Stimulated activated CD8-positive, alpha-beta memory T cell treated with anti-CD3 and anti-CD28 coated beads, Interleukin-15, amount 100 ng/mL, for 1 hour (primary cell): Measurements from ENCODE around the gene AQP1.

Experiments
- DNase-seq: peaks from one replicate; pipeline ENCODE4 v3.0.0-alpha.2; 2020; ENCODE audit warnings: low read depth

The AQP1 gene

DNA sequence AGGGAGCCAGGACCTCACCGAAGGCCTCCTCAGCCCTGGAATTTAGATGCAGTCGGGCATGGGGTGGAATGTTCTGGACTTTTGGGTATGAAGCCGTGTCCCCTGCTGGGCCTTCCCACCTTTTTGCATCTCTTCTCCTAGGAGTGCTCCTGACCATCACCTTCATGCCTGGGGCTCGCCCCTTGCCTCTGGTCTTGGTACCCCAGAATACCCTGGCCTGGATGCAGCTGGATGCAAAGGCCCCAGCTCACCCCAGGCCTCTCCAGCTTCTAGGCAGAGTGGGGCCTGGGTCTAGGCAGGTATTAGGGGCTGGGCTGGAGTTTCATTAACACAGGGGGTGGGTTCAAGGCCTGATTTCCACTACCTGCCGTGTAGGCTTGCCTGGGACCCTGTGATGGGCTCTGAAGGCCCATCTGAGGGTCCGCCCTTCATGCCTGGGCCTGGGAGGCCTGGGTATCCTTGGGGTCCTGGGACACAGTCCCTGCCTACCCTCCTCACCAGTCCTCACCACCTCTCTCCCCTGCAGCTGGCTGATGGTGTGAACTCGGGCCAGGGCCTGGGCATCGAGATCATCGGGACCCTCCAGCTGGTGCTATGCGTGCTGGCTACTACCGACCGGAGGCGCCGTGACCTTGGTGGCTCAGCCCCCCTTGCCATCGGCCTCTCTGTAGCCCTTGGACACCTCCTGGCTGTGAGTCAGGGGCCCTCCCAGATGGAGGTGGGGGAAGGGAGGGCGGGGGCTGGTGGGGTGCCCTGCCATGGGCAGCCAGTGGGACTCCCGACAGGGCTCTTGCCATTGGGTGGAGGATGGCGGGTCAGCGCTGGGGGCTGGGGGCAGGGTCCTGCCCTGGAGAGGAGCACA lies 10.1 kb downstream of the AQP1 start:
- no peak for DNase-seq

DNA sequence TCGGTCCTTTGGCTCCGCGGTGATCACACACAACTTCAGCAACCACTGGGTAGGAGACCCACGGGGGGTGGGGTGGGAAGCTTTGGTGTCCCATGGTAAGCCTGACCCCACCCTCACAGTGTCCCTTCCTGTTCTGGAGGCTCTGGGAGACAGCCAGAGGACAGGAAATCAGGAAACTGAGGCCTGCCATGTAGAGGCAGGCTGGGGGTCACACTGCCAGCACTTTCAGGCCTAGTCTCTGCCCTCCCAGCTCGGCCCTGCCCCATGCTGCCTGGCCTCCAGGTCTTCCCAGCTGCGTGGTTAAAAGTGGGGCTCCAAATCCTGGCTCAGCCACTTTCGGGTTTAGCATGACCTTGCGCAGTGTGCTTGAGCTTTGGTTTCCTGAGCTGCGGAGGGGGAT lies 10.9 kb downstream of the AQP1 start:
- no peak for DNase-seq

DNA sequence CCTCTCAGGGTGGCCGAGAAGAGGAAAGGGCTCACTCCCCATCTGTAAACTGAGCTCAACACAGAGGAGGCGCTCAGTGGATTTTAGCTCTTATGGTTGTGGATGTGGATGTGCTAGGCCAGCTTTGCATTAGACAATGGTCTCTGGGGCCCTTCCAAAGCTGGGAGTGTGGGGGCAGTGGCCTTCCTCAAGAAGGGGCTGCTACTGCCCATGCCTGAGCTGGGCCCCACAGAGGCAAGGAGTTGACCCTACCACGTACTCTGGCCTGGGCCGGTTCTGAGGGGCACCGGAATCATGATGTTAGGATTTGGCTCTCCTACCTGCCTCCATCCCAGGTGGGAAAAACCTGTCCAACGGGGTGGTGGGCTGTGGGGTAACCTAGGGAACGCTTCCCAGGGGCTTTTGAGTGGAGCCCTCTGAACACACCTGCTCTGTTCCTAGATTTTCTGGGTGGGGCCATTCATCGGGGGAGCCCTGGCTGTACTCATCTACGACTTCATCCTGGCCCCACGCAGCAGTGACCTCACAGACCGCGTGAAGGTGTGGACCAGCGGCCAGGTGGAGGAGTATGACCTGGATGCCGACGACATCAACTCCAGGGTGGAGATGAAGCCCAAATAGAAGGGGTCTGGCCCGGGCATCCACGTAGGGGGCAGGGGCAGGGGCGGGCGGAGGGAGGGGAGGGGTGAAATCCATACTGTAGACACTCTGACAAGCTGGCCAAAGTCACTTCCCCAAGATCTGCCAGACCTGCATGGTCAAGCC lies 11.5 kb downstream of the AQP1 start:
- no peak for DNase-seq

DNA sequence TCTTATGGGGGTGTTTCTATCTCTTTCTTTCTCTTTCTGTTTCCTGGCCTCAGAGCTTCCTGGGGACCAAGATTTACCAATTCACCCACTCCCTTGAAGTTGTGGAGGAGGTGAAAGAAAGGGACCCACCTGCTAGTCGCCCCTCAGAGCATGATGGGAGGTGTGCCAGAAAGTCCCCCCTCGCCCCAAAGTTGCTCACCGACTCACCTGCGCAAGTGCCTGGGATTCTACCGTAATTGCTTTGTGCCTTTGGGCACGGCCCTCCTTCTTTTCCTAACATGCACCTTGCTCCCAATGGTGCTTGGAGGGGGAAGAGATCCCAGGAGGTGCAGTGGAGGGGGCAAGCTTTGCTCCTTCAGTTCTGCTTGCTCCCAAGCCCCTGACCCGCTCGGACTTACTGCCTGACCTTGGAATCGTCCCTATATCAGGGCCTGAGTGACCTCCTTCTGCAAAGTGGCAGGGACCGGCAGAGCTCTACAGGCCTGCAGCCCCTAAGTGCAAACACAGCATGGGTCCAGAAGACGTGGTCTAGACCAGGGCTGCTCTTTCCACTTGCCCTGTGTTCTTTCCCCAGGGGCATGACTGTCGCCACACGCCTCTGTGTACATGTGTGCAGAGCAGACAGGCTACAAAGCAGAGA lies 12.2 kb downstream of the AQP1 start:
- no peak for DNase-seq

DNA sequence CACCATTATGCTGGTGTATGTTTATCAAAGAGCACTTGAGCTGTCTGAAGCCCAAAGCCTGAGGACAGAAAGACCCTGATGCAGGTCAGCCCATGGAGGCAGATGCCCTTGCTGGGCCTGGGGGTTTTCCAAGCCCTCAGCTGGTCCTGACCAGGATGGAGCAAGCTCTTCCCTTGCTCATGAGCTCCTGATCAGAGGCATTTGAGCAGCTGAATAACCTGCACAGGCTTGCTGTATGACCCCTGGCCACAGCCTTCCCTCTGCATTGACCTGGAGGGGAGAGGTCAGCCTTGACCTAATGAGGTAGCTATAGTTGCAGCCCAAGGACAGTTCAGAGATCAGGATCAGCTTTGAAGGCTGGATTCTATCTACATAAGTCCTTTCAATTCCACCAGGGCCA lies 13.0 kb downstream of the AQP1 start:
- DNase-seq: no peak

DNA sequence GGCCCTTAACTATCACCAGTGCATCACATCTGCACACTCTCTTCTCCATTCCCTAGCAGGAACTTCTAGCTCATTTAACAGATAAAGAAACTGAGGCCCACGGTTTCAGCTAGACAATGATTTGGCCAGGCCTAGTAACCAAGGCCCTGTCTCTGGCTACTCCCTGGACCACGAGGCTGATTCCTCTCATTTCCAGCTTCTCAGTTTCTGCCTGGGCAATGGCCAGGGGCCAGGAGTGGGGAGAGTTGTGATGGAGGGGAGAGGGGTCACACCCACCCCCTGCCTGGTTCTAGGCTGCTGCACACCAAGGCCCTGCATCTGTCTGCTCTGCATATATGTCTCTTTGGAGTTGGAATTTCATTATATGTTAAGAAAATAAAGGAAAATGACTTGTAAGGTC lies 13.5 kb downstream of the AQP1 start:
- no peak for DNase-seq

DNA sequence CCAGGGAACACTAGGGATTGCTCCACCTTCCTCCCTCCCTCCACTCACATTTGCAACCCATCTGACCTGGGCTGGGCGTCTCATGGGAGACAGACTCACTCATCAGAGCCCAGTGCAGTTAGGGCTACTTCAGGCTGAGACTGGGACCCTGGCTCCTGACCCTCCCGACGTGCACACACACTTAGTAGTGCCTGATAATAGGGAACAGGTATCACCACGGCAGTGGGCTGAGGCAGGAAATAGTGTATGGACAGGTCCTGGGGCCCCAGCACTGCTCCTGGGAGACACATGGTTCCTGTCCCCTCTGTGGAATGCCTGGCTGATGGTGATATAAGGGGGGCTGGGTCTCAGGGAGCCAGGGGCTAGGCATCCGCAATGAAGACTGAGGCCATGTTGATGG lies 14.3 kb downstream of the AQP1 start:
- DNase-seq: no peak

DNA sequence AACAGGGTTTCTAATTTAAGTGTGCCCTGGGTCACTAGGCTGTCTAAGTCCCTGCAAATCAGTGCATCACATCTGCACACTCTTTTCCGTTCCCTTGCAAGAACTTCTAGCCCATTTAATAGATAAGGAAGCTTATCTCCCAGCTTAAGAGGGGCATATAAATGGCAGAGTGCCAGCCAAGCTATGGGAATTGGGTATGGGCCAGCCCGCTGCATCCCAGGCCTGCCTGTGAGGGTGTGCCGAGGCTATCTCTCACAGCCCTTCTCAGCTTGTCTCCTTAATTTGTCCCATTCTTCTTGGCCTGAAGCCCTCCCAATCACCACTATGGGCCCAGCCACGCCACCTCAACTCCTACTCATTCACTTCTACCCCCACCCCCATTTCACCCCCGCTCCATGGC lies 14.7 kb downstream of the AQP1 start:
- no peak for DNase-seq

DNA sequence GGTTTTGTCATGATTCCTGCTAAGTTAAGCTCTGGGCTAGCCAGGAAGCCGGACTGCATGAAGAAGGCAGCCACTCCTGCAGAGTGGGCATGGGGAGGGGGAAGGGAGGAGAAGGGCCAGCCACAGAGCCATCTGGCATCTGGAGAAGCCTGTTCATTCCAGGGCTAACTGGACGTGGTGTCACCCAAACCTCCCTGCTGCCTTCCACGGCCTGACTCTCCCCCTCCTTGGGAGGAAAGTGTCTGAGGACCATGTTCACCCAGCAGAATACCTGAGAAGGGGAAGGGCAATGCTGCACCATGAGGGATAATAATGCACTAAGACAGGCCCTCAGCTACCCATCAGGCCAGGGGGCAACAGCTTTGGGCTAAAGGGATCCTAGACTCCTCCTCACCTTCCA lies 15.4 kb downstream of the AQP1 start:
- no peak for DNase-seq

DNA sequence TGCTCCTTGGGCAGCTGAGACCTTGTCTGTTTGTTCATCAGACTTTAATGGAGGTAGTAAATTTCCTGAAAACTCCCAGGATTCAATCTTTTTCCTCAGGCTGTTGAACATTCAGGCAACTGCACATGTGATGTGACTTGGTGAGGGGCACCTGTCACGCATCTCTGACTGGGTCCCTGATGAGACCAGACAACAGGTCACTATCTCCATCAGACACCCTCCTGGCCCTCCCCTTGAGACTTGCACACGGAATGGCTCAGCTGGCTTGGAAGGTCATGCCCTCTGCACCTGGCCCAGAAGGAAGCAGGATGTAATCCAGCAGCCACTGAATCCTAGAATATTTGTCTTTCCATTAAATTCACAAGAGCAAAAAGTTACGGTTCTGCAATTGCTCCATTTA lies 15.9 kb downstream of the AQP1 start:
- DNase-seq: no peak

DNA sequence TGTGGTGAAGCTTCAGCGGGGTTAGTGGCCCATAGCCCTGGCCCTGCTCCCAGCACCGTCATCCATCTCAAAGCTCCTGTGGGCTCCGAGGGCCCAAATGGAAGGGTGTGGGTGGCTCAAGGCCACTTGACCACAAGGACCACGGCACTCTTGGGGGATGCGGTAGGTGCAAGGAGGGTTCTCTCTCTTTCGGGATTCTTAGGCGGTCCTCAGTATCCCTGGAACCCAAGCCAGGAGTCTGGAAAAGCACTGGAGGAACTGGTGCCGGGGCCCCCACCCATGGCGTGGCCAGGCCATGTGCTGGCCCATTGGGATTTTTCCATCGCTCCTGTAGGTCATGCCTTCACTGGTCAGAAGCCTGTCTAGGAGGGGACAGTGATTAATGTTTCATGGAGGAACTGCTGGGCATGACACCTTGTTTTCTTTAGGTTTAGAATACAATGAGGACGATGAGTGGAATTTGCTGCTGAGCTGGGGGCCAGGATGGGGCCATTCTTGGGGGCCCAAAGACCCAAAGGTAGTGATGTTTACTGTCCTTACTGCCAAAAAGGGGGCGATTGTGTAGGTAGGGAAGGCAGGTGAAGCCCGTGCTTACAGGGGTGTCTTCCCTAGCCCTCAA lies 16.7 kb downstream of the AQP1 start:
- DNase-seq: no peak

DNA sequence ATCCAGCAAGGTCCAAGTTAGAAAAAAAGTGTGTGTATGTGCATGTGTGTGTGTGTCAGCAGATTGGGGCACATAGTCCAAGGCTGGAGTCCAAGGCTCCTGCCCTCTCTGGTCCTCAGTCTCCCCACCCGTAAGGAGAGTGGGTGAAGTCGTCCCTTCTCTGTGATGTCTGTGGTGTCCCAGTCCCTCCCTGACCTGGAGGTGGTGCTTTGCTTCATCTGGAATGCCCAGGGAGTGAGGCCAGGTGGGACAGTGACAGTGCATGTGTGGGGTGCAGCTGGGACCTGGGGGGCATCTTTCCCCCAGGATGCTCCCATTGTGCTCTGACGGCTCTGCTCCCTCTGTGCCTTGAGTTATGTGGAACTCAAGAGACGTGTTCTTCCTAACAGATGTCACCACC lies 18.0 kb downstream of the AQP1 start:
- no peak for DNase-seq

DNA sequence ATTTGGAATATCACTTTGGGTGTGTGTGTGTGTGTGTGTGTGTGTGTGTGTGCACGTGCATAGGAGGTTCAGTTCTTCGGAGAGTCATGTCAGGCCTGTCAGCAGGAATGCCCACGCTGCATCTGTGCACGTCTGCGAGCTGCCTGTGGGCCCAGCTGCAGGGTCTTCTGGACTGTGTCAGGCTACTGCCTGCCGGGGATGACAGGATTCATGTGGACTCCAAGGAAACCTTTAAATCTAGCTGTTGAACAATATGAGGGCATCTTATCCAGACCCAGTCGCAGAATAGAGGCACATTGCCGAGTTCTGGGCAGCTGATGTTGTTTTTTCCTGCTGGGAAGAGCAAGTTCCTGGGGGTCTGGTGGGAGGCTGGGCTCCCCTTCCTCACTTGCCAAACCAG lies 19.0 kb downstream of the AQP1 start:
- no peak for DNase-seq

DNA sequence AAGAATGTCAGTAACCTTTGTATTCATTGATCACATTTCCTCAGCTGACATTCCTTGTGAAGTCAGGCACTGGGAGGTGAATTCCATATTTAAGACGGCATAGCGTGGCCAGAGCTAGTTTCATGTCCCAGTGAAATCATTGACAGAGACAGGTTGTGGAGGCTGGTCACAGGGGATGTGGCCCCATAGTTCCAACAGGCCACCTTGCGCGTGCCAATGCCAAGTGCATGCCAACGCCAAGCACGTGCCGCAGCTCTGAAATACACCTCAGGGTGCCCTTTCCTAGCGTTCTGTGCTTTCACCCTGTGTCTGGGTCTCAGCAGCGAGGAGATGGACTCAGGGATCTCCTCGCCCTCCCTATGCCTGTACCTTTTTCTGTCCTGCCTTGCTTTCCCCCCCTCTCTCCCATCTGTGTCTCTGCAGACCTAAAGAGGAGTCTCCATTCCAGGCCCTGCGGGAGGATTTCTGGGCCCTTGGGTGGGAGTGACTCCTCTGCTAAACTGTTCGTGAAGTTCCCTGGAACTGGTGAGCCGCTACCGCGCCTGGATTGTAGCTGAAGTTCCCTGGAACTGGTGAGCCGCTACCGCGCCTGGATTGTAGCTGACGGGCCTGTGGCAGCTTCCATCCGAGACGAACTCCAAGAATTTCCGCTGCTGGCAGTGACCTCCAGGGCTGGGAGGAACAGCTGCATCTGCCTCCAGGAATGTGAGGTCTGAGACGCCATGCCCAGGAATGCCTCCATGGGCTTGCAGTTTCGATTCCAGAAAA lies 19.7 kb downstream of the AQP1 start:
- DNase-seq: no peak

DNA sequence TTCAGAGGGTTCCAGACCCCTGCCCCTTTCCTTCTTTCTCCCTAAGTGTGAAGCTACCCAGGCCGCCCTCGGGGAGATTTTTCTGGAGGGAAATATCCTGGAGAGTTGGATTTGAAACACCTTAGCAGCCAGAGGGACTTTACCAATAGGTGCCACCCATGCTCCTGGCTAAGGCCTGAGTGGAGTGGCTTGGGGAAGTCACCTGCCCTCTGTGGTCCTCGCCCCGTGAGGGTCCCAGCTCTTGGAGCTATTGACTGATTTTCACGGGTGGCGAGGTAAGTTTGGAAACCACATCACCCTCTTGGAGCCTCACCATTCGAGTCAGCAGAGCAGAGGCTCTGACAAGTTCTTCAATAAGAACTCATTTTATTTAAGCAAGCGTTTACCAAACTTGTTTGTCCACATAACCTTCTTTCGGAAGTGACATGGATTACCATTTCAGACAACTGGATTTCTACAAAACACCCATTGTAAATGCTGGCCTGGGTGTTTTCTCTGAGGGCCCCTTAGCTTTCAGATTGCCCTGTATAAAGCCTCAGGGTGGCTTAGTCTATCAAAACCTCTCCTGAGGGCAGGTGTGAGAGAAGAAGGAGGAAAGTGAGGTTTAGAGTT lies 20.4 kb downstream of the AQP1 start:
- no peak for DNase-seq

DNA sequence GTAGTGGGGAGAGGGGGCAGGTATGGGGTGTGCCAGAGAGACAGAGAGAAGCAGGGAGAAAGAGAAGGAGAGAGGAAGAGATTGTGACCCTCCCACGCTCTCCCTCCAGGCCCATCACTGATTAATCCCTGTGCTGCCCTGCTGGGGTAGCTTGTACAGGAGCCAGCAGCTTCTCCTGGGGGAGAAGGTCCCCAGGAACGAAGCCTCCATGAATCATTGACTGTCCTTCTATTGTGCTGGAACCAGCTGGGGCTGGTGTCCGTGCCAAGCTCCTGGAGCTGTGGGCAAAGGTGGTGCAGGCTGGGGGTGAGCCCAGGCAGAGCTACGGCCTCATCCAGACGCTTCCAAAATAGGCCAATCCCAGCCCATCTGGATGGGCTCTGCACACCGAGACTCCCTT lies 20.9 kb downstream of the AQP1 start:
- no peak for DNase-seq

DNA sequence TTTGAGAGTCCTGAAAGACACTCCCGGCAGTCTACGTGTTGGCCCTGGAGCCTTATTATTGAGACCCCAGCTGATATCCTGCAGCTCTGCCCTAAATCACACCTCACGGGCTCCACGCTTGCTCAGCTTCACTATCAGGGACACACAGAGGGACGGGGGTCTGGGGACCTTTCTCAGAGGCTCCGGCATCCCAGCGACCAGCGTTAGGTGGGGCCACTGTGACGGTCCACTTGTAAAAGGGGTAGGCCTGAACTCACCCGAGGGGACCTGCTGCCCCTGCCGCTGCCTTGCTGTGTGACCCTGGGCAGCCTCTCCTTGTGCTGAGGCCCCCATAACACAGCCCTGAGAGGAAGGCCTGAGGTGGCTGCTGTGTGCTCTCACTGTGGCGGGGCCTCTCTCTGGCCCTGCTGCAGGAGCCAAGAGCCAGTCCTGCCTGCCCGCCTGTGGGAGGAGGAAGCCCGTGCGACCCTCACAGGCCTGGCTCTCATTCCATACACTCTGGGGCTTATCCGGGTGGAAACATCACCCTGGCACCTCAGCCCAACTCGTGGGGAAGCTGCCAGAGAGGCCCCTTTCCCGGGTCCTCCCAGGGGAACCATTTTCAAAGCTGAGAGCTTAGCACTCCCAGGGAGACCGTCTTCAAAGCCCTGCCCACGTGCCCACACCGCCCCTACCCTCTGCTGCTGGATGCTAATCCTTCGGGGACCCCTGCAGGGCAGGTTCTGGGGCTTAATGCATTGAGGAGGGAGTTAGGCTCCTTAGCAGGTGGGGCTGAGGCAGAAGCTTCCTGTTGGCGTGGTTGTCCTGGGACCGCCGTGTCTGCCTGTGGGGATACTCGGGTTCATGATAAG lies 21.7 kb downstream of the AQP1 start:
- no peak for DNase-seq

DNA sequence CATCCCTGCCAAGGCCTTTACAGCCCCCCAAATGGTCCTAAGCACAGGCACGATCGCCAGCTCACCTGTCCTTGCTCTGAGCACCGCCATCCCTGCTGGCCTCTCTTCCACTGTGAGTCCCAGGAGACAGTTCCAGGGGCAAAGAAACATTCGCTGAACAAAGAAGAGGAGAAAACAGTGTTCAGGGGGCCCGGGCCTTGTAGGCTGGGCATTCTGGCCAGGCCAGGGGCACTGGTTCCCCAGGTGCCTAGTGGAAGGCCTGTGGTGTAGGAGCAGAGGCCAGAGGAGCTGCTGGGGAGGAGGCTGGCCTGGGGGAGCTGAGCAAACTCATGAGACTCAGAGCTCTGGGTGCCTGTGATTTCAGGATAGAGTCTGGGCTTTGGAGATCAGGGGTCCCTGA lies 22.6 kb downstream of the AQP1 start:
- DNase-seq: no peak

DNA sequence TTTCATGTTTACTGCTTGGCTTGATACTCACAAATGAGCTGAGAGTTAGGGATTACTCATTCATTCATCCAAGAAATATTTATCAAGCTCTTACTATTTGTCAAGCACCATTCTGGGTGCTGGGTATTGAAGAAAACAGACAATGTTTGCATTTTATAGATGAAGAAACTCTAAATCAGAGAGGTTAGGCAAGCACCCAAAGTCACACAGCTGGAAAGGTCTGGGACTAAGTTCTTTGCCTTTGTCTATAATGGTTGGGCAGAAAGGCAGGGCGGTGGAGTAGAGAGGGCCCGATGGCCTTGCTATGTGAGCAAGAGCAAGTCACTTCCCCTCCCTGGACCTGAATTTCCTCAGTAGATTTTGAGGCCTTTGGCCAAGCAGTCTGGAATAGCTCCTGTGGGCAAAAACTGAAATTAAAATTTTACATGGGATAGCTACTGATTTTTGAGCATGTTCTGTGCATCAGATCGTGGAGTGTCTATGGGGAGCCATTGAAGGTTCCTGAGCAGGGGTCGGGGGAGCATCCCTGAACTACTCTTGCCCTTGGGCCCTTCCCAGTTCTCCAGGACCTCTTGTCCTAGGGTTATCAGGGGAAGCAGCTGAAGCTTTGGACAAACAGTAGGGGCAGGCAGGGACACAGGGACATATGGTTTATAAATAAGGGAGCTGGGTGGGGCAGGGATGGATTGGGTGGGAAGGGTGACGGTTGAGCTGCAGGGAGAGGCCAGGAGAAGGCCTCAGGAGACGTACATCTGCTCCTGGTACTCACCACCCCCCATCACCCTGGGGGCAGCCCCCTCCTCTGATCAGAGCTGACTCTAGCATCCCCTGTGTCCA lies 23.3 kb downstream of the AQP1 start:
- no peak for DNase-seq

DNA sequence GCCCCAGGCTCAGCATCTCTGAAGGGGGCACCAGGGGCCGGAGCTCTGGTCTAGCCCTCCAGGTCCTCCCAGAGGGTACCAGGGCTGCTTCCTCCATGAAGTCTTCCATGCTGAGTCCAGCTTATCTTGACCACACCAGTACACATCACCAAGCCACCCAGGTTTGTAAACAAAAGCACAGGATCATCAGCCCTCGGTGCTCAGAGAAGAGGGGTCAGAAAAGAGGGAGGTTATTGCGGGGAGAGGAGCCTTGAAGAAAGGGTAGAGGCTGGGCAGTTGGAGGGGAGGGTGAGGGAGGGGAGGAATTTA lies 23.9 kb downstream of the AQP1 start:
- DNase-seq: no peak
